Neural cell (in vitro differentiated cells): ENCODE measurements around the gene DMRT2. TPM values are rescaled to one million over a fixed set of nuclear protein-coding genes. Genes with fewer than 3 reads are reported as not detected.

Source experiments
- H2AFZ ChIP-seq: fragments of 200-600, 300-800 bp; sonication (generic), shearing (Covaris generic); 2 replicates; pipeline ENCODE4 v1.6.0; 2014; ENCODE audit warnings: low read depth, mild to moderate bottlenecking, antibody characterized with exemption, low read length, moderate library complexity
- H3F3A ChIP-seq: fragments of 200-600 bp; shearing (Covaris generic); 2 replicates; pipeline ENCODE4 v1.6.1; 2016; ENCODE audit warnings: mild to moderate bottlenecking, moderate library complexity, mixed read lengths, antibody characterized with exemption, low read length; ENCODE audit not compliant: insufficient read depth, poor library complexity, severe bottlenecking
- H3K27ac ChIP-seq: fragments of 200-600, 300-800 bp; sonication (generic), shearing (Covaris generic); 2 replicates; pipeline ENCODE4 v1.5.1; 2014; ENCODE audit warnings: mild to moderate bottlenecking, low read length, moderate library complexity
- H3K27me3 ChIP-seq: fragments of 300-800, 200-600 bp; sonication (generic), shearing (Covaris generic); 2 replicates; pipeline ENCODE4 v1.6.0; 2014; ENCODE audit warnings: mild to moderate bottlenecking, low read depth, low read length, moderate library complexity; ENCODE audit not compliant: insufficient read depth
- H3K36me3 ChIP-seq: fragments of 300-800, 200-600 bp; sonication (generic), shearing (Covaris generic); 2 replicates; pipeline ENCODE4 v1.5.1; 2014; ENCODE audit warnings: mild to moderate bottlenecking, antibody characterized with exemption, low read length, moderate library complexity; ENCODE audit not compliant: insufficient read depth
- H3K4me2 ChIP-seq: fragments of 300-800, 200-600 bp; sonication (generic), shearing (Covaris generic); 2 replicates; pipeline ENCODE4 v1.6.0; 2014; ENCODE audit warnings: mild to moderate bottlenecking, low read length
- H3K4me3 ChIP-seq: fragments of 300-800, 200-600 bp; sonication (generic), shearing (Covaris generic); 2 replicates; pipeline ENCODE4 v1.5.1; 2014; ENCODE audit warnings: mild to moderate bottlenecking, low read length, moderate library complexity
- H3K79me2 ChIP-seq: fragments of 200-600 bp; shearing (Covaris generic); replicated peaks from 2 replicates; pipeline ENCODE4 v1.6.0; 2014; ENCODE audit warnings: mild to moderate bottlenecking, low read length, moderate library complexity; ENCODE audit not compliant: insufficient read depth
- H3K9ac ChIP-seq: fragments of 300-800, 200-600 bp; sonication (generic), shearing (Covaris generic); 2 replicates; pipeline ENCODE4 v1.6.1; 2016; ENCODE audit warnings: mild to moderate bottlenecking, low read length, mixed read lengths
- H3K9me2 ChIP-seq: fragments of 200-600 bp; shearing (Covaris generic); 2 replicates; pipeline ENCODE4 v1.6.1; 2016; ENCODE audit warnings: mild to moderate bottlenecking, low read length, mixed read lengths; ENCODE audit not compliant: insufficient read depth
- H3K9me3 ChIP-seq: fragments of 200-600, 300-800 bp; sonication (generic), shearing (Covaris generic); 2 replicates; pipeline ENCODE4 v1.6.1; 2016; ENCODE audit warnings: mild to moderate bottlenecking, mixed run types, low read length, moderate library complexity, mixed read lengths
- H4K20me1 ChIP-seq: fragments of 200-600 bp; shearing (Covaris generic); 2 replicates; pipeline ENCODE4 v1.6.1; 2016; ENCODE audit warnings: mild to moderate bottlenecking, mixed run types; ENCODE audit not compliant: insufficient read depth
- EP300 ChIP-seq: fragments of 450-650 bp; conservative IDR thresholded peaks from 2 replicates; pipeline ENCODE4 v1.6.1; 2014; ENCODE audit warnings: antibody characterized with exemption, mild to moderate bottlenecking, moderate library complexity; ENCODE audit not compliant: poor library complexity, severe bottlenecking
- EZH2 ChIP-seq: fragments of 200-600, 300-800 bp; shearing (Covaris generic), sonication (generic); IDR thresholded peaks from 2 replicates; pipeline ENCODE4 v1.6.1; 2014; ENCODE audit warnings: antibody characterized with exemption, low read length, borderline replicate concordance, mild to moderate bottlenecking; ENCODE audit not compliant: insufficient read depth, poor library complexity, severe bottlenecking
- MXI1 ChIP-seq: fragments of 450-650 bp; conservative IDR thresholded peaks from 2 replicates; pipeline ENCODE4 v1.6.1; 2014; ENCODE audit warnings: antibody characterized with exemption, mild to moderate bottlenecking; ENCODE audit not compliant: poor library complexity, severe bottlenecking
- POLR2AphosphoS5 ChIP-seq: IDR thresholded peaks from 2 replicates; pipeline ENCODE4 v1.6.1; 2012
- RAD21 ChIP-seq: fragments of 450-650 bp; conservative IDR thresholded peaks from 2 replicates; pipeline ENCODE4 v1.6.1; 2014; ENCODE audit warnings: antibody characterized with exemption, mild to moderate bottlenecking, moderate library complexity
- REST ChIP-seq: IDR thresholded peaks from 2 replicates; pipeline ENCODE4 v1.6.1; 2012; ENCODE audit warnings: borderline replicate concordance
- SMC3 ChIP-seq: fragments of 450-650 bp; conservative IDR thresholded peaks from 2 replicates; pipeline ENCODE4 v1.6.1; 2014; ENCODE audit warnings: antibody characterized with exemption, mild to moderate bottlenecking, moderate library complexity; ENCODE audit not compliant: poor library complexity
- TAF1 ChIP-seq: IDR thresholded peaks from 2 replicates; pipeline ENCODE4 v1.6.1; 2012; ENCODE audit warnings: low read depth
- polyA plus RNA-seq: library from polyadenylated mRNA; depleted of rRNA; stranded (reverse); fragments of >200 nt; gene quantifications from 2 replicates; pipeline ENCODE4 v1.2.3, GENCODE V29; 2014
- TF ChIP-seq, protein P1 (sequence below): fragments of 450-650 bp; IDR thresholded peaks from 2 replicates; pipeline ENCODE4 v1.5.1; 2014; ENCODE audit warnings: antibody characterized with exemption, mild to moderate bottlenecking, moderate library complexity; ENCODE audit not compliant: poor library complexity, severe bottlenecking

Gene DMRT2
- polyA plus RNA-seq, 1 donor from 2014 or later, result 0.20 TPM

DNA sequence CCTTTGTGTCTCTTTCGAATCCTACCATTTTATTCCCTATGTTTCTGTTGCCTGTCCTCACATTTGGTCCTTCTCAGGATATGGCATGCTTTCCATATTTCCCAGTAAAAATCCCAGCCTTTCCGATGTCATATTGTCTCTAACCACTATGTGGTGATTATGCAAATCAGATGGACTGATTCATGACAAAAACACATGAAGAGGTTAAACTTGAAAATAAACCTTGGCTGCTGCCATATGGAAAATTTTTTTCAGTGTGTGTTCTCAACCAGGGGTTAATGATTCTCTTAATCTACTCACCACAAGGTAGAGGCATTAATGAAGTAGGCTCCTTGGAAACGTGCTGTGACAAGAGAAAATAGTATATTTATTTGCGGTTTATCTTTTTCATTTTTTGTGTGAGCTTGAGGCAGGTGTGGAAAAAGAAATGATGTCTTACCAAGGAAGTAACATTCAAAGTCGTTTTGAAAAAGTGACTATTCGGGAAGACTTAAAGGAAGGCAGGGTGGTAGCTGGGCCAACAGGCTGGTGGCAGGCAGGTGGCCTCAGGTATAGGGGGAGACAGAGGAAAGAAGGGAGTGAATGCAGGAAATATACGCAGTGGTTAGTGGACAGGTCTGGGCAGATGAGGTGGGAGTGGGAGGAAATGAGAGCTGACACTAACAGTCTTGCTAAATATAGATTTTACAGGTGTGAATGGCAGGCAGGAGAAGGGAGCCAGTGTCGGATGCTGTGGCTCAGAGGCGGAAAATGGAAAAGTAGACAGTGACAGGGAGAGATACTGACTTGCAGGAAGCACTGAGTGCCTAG is 46.2 kb downstream of the DMRT2 start:
- no peak overlapping the region for H3K9ac ChIP-seq
- no peak overlapping the region for H3K4me3 ChIP-seq
- H3K36me3 ChIP-seq, result no peaks in the 10 kb centered on the region
- no peaks in the 10 kb centered on the region for H3F3A ChIP-seq
- H3K4me2 ChIP-seq, result no peak overlapping the region
- H2AFZ ChIP-seq, result no peak overlapping the region
- no peaks in the 10 kb centered on the region for H3K27me3 ChIP-seq
- no peaks in the 10 kb centered on the region for H3K79me2 ChIP-seq
- H3K9me2 ChIP-seq, result no peaks in the 10 kb centered on the region
- H3K27ac ChIP-seq, result no peak overlapping the region
- TF ChIP-seq SMC3 (no peak), MXI1 (no peak), RAD21 (no peak), POLR2AphosphoS5 (no peak), TAF1 (no peak), EZH2 (no peak), EP300 (no peak), REST (no peak)
- TF ChIP-seq, protein P1, sequence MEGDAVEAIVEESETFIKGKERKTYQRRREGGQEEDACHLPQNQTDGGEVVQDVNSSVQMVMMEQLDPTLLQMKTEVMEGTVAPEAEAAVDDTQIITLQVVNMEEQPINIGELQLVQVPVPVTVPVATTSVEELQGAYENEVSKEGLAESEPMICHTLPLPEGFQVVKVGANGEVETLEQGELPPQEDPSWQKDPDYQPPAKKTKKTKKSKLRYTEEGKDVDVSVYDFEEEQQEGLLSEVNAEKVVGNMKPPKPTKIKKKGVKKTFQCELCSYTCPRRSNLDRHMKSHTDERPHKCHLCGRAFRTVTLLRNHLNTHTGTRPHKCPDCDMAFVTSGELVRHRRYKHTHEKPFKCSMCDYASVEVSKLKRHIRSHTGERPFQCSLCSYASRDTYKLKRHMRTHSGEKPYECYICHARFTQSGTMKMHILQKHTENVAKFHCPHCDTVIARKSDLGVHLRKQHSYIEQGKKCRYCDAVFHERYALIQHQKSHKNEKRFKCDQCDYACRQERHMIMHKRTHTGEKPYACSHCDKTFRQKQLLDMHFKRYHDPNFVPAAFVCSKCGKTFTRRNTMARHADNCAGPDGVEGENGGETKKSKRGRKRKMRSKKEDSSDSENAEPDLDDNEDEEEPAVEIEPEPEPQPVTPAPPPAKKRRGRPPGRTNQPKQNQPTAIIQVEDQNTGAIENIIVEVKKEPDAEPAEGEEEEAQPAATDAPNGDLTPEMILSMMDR, result no peak
- H3K9me3 ChIP-seq, result no peaks in the 10 kb centered on the region
- H4K20me1 ChIP-seq, result no peaks in the 10 kb centered on the region

GRCh38 chr9:1098551-1098950 is 48.4 kb downstream of the DMRT2 start:
- Histone ChIP-seq H4K20me1 (no peaks in the 10 kb centered on the region), H3K27me3 (no peaks in the 10 kb centered on the region), H3K4me2 (no peak overlapping the region), H3K9me2 (no peaks in the 10 kb centered on the region), H3K36me3 (no peaks in the 10 kb centered on the region), H3K9me3 (no peaks in the 10 kb centered on the region), H2AFZ (no peak overlapping the region), H3K27ac (no peak overlapping the region), H3K9ac (no peak overlapping the region), H3K79me2 (no peaks in the 10 kb centered on the region), H3K4me3 (no peak overlapping the region), H3F3A (no peaks in the 10 kb centered on the region)
- TF ChIP-seq RAD21 (no peak), MXI1 (no peak), SMC3 (no peak), POLR2AphosphoS5 (no peak), TAF1 (no peak), EZH2 (no peak), EP300 (no peak), REST (no peak)
- TF ChIP-seq, protein P1, result no peak
